Heart left ventricle (tissue), 16 donors: Measurements from ENCODE around the gene ARSB. TPM values are rescaled to one million over a fixed set of nuclear protein-coding genes. Genes with fewer than 3 reads are reported as not detected.

ENCODE experiments used
- ATAC-seq, 4 donors: fragments of 200-7000 bp; cut with Tn5 transposase; one replicate each; pipeline ENCODE4 v1.9.1; 2020 to 2022; ENCODE audit warnings: moderate library complexity in 4 of 4, mild to moderate bottlenecking in 3 of 4, moderate number of reproducible peaks in 1 of 4
- DNase-seq, 5 donors: peaks; one replicate each; pipeline ENCODE4 v3.0.0-alpha.2; 2020
- H3K27ac ChIP-seq, 12 donors: fragments of 200-600 bp; sonication (generic) in 4 of 12; one replicate each; pipeline versions ENCODE4 v1.5.0 to v1.8.0; 2016 to 2022; ENCODE audit warnings: mild to moderate bottlenecking in 2 of 12
- H3K27me3 ChIP-seq, 9 donors: fragments of 200-600 bp; sonication (generic) in 2 of 9; one replicate each; pipeline versions ENCODE4 v1.5.1 to v1.8.0; 2016 to 2022; ENCODE audit warnings: mild to moderate bottlenecking in 3 of 9
- H3K36me3 ChIP-seq, 9 donors: fragments of 200-600 bp; sonication (generic) in 2 of 9; one replicate each; pipeline versions ENCODE4 v1.5.0 to v1.8.0; 2018 to 2022; ENCODE audit warnings: mild to moderate bottlenecking in 2 of 9
- H3K4me1 ChIP-seq, 12 donors: fragments of 200-600 bp; sonication (generic) in 4 of 12; one replicate each; pipeline versions ENCODE4 v1.5.0 to v1.8.0; 2016 to 2022; ENCODE audit warnings: mild to moderate bottlenecking in 3 of 12
- H3K4me3 ChIP-seq, 12 donors: fragments of 200-600 bp; sonication (generic) in 4 of 12; one replicate each; pipeline versions ENCODE4 v1.5.0 to v1.8.0; 2017 to 2022; ENCODE audit warnings: mild to moderate bottlenecking in 9 of 12, moderate library complexity in 4 of 12
- H3K9me3 ChIP-seq, 12 donors: fragments of 200-600 bp; sonication (generic) in 4 of 12; one replicate each; pipeline versions ENCODE4 v1.5.0 to v1.8.0; 2016 to 2022; ENCODE audit warnings: mild to moderate bottlenecking in 1 of 12
- CTCF ChIP-seq, 12 donors: fragments of 200-600 bp; sonication (generic) in 4 of 12; IDR thresholded peaks; one replicate each; pipeline versions ENCODE4 v1.5.0 to v1.8.0; 2018 to 2022; ENCODE audit warnings: antibody characterized with exemption in 12 of 12, mild to moderate bottlenecking in 5 of 12
- POLR2A ChIP-seq, 2 donors: fragments of 450-650 bp; IDR thresholded peaks; one replicate each; pipeline ENCODE4 v1.6.1; 2017; ENCODE audit warnings: antibody characterized with exemption in 2 of 2, mild to moderate bottlenecking in 2 of 2, moderate library complexity in 2 of 2
- WGBS, 4 donors: extraction: QIAGEN DNeasy Blood & Tissue Kit in 2 of 4; methylation state at CpG; one replicate each; pipeline versions ENCODE4 v1.1.5 to v1.1.7; 2013 to 2018; 5-methylcytosine and 5-hydroxymethylcytosine counted together
- intact Hi-C, 10 donors: fragments of 100-400 bp; cut with DNase I; formaldehyde crosslinking; loops; one replicate each; pipeline versions ENCODE4 v1.11.1 to v1.14.2; 2022
- polyA plus RNA-seq, 2 donors: library from polyadenylated mRNA; stranded (reverse); fragments of 200-250 nt; gene quantifications; one replicate each; pipeline ENCODE4 v1.2.3, GENCODE V29; 2013
- total RNA-seq, 9 donors: library from RNA; depleted of rRNA in 2 of 9; stranded (reverse); fragments of >200 nt in 2 of 9; fragmentation: NEBNext Ultra II Directional in 3 of 9; extraction: Animal tissue kit (Norgen Biotek cat#: 25700) in 3 of 9; gene quantifications; one replicate each; pipeline versions ENCODE4 v1.1.0 to v1.2.4, GENCODE V29; 2016 to 2023
- donor health status: ischemic (EF 13 %, LVEDD 7.1; RV severe dilation, severe dysfunction).
- donor health status: healthy with polysubstance abuse.
- donor health status: DM: no; HTN: yes; CAD: no.
- donor health status: DM: no; HTN: no; CAD: no.
- donor health status: ischemic (EF 25% LVEDD 6.9; RV normal size, moderate dysfunction).
- donor health status: ischemic (EF 25% LVEDD 5.7; RV mildly dilated, moderate dysfunction).
- donor health status: healthy.
- donor health status: DM: yes; HTN: yes; CAD: no.
- donor health status: ischemic (EF 35%, LVEDD 5.7; RV mildly dilated, moderate dysfunction).
- donor health status: nonischemic (EF 11% LVEDD 7.7; RV severe dilation, severe dysfunction).
- donor health status: DM: yes; HTN: yes; CAD: no.
- donor health status: PGD.
- donor health status: ischemic (EF 29% LVEDD 5.4; RV normal size, mild dysfunction).
- donor health status: nonischemic (EF 23%, LVEDD 6.1; RV moderate dilation, normal function).

ARSB gene
- total and polyA plus RNA-seq, 11 donors = 2.2 to 25.8 (median 14.4) TPM

GRCh38 chr5:78841767-78842166 is 143.3 kb downstream of the ARSB start:
- peaks cover 0 to 4% (median 0%) of the 10 kb centered on the region in 9 donors for H3K36me3 ChIP-seq
- DNase-seq (no peak), ATAC-seq (no peak)
- H3K4me1 ChIP-seq = peaks cover 0 to 5% (median 0%) of the 10 kb centered on the region in 12 donors
- no peak overlapping the region for H3K4me3 ChIP-seq
- 52 to 61% (median 58%) methylated on average over 2 of the region's 2 CpGs for WGBS, 4 donors
- TF ChIP-seq POLR2A (IDR thresholded peaks at IDR 0.05) = no peak
- TF ChIP-seq CTCF (IDR thresholded peaks at IDR 0.05) = no peak
- no peak overlapping the region for H3K27ac ChIP-seq
- intact Hi-C loops = no loop called here
- peaks cover 0 to 15% (median 0%) of the 10 kb centered on the region in 12 donors for H3K9me3 ChIP-seq
- H3K27me3 ChIP-seq = no peaks in the 10 kb centered on the region

GRCh38 chr5:78838753-78839152 is 146.4 kb downstream of the ARSB start:
- WGBS, 4 donors = 95 to 99% (median 97%) methylated on average over 3 of the region's 3 CpGs
- H3K27ac ChIP-seq = no peak overlapping the region
- intact Hi-C loops = loop anchor here in 3 of 10 donors (10.0 kb wide), 1 partner anchor 46 kb away; no protein-coding TSS in a partner anchor
- peaks cover 0 to 4% (median 0%) of the 10 kb centered on the region in 9 donors for H3K36me3 ChIP-seq
- H3K4me1 ChIP-seq = peaks cover 0 to 5% (median 0%) of the 10 kb centered on the region in 12 donors
- H3K27me3 ChIP-seq = no peaks in the 10 kb centered on the region
- H3K4me3 ChIP-seq = no peak overlapping the region
- DNase-seq = no peak
- H3K9me3 ChIP-seq = no peaks in the 10 kb centered on the region
- ATAC-seq = no peak
- TF ChIP-seq POLR2A (IDR thresholded peaks at IDR 0.05) (no peak), CTCF (IDR thresholded peaks at IDR 0.05) (no peak)

GRCh38 chr5:78837836-78838235 is 147.3 kb downstream of the ARSB start:
- Histone ChIP-seq H3K27ac (no peak overlapping the region), H3K9me3 (no peaks in the 10 kb centered on the region), H3K4me1 (peaks cover 0 to 5% (median 0%) of the 10 kb centered on the region in 12 donors), H3K36me3 (peaks cover 0 to 4% (median 0%) of the 10 kb centered on the region in 9 donors), H3K27me3 (no peaks in the 10 kb centered on the region), H3K4me3 (no peak overlapping the region)
- intact Hi-C loops = loop anchor here in 3 of 10 donors (10.0 kb wide), 1 partner anchor 47 kb away; no protein-coding TSS in a partner anchor
- ATAC-seq (no peak), DNase-seq (no peak)
- TF ChIP-seq POLR2A (IDR thresholded peaks at IDR 0.05) (no peak), CTCF (IDR thresholded peaks at IDR 0.05) (no peak)
- WGBS, 4 donors = 84 to 94% (median 91%) methylated on average over 5 of the region's 5 CpGs

GRCh38 chr5:78835176-78835575 is 149.9 kb downstream of the ARSB start:
- intact Hi-C loops = loop anchor here in 3 of 10 donors (10.0 kb wide), 1 partner anchor 50 kb away; no protein-coding TSS in a partner anchor
- H3K4me1 ChIP-seq = peaks cover 0 to 10% (median 8%) of the 10 kb centered on the region in 12 donors
- WGBS, 4 donors = 87 to 98% (median 98%) methylated on average over 9 of the region's 9 CpGs
- peaks cover 0 to 4% (median 0%) of the 10 kb centered on the region in 9 donors for H3K36me3 ChIP-seq
- no peaks in the 10 kb centered on the region for H3K27me3 ChIP-seq
- ATAC-seq (no peak), DNase-seq (no peak)
- no peak overlapping the region for H3K27ac ChIP-seq
- no peaks in the 10 kb centered on the region for H3K9me3 ChIP-seq
- no peak overlapping the region for H3K4me3 ChIP-seq
- TF ChIP-seq CTCF (IDR thresholded peaks at IDR 0.05) = no peak
- no peak for TF ChIP-seq POLR2A (IDR thresholded peaks at IDR 0.05)
